Suprapubic skin (tissue), 3 donors: ENCODE measurements around the gene RIMBP2.

Experiments
- POLR2A ChIP-seq, 2 donors: fragments of 450-650 bp; IDR thresholded peaks; one replicate each; pipeline ENCODE4 v1.6.1; 2017; ENCODE audit warnings: antibody characterized with exemption in 2 of 2, mild to moderate bottlenecking in 2 of 2, moderate library complexity in 2 of 2
- TF ChIP-seq, protein P1 (sequence below), 2 donors: fragments of 200-600 bp in 1 of 2; fragments of 450-650 bp in 1 of 2; sonication (generic) in 1 of 2; IDR thresholded peaks; one replicate each; pipeline ENCODE4 v1.5.1; 2016 to 2019; ENCODE audit warnings: antibody characterized with exemption in 2 of 2, mild to moderate bottlenecking in 1 of 2, moderate library complexity in 1 of 2

DNA sequence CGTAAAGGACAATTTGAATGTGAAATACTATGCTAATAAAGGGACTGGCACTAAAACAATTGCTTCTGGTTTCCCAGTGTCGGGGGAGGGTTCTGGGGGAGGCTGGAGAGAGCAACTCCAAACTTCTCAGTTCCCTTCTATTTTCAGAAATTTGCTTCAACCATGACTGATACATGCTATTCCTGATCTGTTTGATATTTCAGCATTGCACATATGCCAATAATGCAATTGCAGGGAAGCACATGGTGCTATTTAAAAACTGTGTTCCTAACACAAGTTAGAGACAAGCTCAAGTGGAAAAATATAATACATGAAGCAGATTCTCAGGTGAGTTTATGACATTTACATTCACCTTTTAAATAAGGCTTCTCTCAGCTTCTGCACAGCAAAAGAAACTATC lies 188.9 kb downstream of the RIMBP2 start:
- no peak for TF ChIP-seq POLR2A (IDR thresholded peaks at IDR 0.05)
- TF ChIP-seq, protein P1, sequence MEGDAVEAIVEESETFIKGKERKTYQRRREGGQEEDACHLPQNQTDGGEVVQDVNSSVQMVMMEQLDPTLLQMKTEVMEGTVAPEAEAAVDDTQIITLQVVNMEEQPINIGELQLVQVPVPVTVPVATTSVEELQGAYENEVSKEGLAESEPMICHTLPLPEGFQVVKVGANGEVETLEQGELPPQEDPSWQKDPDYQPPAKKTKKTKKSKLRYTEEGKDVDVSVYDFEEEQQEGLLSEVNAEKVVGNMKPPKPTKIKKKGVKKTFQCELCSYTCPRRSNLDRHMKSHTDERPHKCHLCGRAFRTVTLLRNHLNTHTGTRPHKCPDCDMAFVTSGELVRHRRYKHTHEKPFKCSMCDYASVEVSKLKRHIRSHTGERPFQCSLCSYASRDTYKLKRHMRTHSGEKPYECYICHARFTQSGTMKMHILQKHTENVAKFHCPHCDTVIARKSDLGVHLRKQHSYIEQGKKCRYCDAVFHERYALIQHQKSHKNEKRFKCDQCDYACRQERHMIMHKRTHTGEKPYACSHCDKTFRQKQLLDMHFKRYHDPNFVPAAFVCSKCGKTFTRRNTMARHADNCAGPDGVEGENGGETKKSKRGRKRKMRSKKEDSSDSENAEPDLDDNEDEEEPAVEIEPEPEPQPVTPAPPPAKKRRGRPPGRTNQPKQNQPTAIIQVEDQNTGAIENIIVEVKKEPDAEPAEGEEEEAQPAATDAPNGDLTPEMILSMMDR (IDR thresholded peaks at IDR 0.05), result no peak
